NB4 (cell line): ENCODE measurements around the gene MRPL48.

Experiments
- DNase-seq: peaks from one replicate; pipeline ENCODE4 v3.0.0; 2010; ENCODE audit warnings: low read depth
- H3K4me3 ChIP-seq: one replicate; pipeline ENCODE4 v1.5.1; 2011; ENCODE audit warnings: mild to moderate bottlenecking, low read depth, low read length, moderate library complexity
- MAX ChIP-seq: IDR thresholded peaks from 2 replicates; pipeline ENCODE4 v1.6.1; 2011; ENCODE audit warnings: low read depth, low read length
- MYC ChIP-seq: IDR thresholded peaks from 2 replicates; pipeline ENCODE4 v1.6.1; 2011; ENCODE audit warnings: low read depth, low read length
- POLR2A ChIP-seq: IDR thresholded peaks from 2 replicates; pipeline ENCODE4 v1.6.1; 2011; ENCODE audit warnings: mild to moderate bottlenecking; ENCODE audit not compliant: insufficient read length; ENCODE audit errors: extremely low read depth
- TF ChIP-seq, protein P1 (sequence below): IDR thresholded peaks from one replicate; pipeline ENCODE4 v1.5.1; 2012; ENCODE audit warnings: low read depth, low read length

The MRPL48 gene

DNA sequence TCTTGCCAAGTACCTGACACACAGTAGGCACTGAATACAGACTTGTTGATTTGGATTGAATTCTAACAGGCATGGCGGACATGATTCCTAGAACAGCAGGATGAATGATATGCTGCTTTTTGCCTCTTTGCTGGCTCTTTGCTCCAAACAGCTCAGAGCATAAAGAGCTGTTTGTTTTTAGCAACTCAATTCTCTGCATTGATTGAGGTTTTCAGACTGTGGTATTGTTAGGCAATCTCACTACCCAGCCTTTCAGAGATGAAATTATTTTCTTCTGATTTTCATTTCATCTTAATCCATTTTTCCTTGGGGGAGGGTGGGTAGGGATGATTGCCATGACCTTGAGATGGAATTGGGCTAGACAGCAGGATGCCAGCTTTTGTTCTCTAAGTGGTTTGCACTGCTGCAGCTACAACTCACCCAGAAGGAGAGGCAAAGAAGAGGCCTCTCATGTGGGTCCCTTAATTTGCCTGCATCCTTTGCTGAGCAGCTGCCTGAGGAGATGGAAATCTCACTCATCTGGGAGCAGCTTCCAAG is 68.4 kb downstream of the MRPL48 start:
- no peak for DNase-seq
- H3K4me3 ChIP-seq, result no peak overlapping the region
- TF ChIP-seq MAX (no peak), MYC (no peak), POLR2A (no peak)
- TF ChIP-seq, protein P1, sequence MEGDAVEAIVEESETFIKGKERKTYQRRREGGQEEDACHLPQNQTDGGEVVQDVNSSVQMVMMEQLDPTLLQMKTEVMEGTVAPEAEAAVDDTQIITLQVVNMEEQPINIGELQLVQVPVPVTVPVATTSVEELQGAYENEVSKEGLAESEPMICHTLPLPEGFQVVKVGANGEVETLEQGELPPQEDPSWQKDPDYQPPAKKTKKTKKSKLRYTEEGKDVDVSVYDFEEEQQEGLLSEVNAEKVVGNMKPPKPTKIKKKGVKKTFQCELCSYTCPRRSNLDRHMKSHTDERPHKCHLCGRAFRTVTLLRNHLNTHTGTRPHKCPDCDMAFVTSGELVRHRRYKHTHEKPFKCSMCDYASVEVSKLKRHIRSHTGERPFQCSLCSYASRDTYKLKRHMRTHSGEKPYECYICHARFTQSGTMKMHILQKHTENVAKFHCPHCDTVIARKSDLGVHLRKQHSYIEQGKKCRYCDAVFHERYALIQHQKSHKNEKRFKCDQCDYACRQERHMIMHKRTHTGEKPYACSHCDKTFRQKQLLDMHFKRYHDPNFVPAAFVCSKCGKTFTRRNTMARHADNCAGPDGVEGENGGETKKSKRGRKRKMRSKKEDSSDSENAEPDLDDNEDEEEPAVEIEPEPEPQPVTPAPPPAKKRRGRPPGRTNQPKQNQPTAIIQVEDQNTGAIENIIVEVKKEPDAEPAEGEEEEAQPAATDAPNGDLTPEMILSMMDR, result no peak

- H3K4me3 ChIP-seq, result no peak overlapping the region
- DNase-seq, result no peak
- TF ChIP-seq MAX (no peak), POLR2A (no peak), MYC (no peak)
- TF ChIP-seq, protein P1, result no peak
Observed at GRCh38 chr11:73859671-73860070, 72.0 kb downstream of the MRPL48 start.

DNA sequence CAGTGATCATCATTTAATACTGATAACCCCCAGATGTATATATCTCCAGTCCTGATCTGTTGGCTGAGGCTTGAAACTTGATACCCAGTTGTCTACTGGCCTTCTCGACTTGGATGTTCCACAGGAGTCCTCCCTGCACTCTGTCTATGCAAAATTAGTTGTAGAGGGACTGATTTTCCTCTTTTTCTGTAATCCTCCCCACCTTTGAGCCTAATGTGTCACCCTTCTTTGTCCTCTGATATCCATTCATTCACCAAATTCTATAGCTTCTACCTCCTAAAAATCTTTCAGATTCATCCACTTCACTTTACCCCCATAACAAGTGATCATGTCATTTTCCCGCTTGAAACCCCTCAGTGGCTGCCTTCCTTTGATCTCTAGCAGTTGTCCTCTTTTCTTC is 72.5 kb downstream of the MRPL48 start:
- DNase-seq, result no peak
- H3K4me3 ChIP-seq, result no peak overlapping the region
- no peak for TF ChIP-seq MYC
- TF ChIP-seq, protein P1, result no peak
- TF ChIP-seq MAX, result no peak
- TF ChIP-seq POLR2A, result no peak

- TF ChIP-seq MYC (no peak), POLR2A (no peak), MAX (no peak)
- TF ChIP-seq, protein P1, result no peak
- no peak overlapping the region for H3K4me3 ChIP-seq
- DNase-seq, result no peak
Observed at GRCh38 chr11:73862986-73863385, 75.3 kb downstream of the MRPL48 start.

- no peak overlapping the region for H3K4me3 ChIP-seq
- TF ChIP-seq MYC (no peak), POLR2A (no peak), MAX (no peak)
- TF ChIP-seq, protein P1, result no peak
- DNase-seq, result no peak
Observed at GRCh38 chr11:73866095-73866579, 78.5 kb downstream of the MRPL48 start.

- no peak for DNase-seq
- no peak overlapping the region for H3K4me3 ChIP-seq
- TF ChIP-seq MYC, result no peak
- TF ChIP-seq POLR2A, result no peak
Observed at GRCh38 chr11:73866586-73866996, 78.9 kb downstream of the MRPL48 start.
